ENCODE results near the gene SLC15A2. TPM values are rescaled to one million over a fixed set of nuclear protein-coding genes. Genes with fewer than 3 reads are reported as not detected.

Gene SLC15A2
- total RNA-seq, 2 experiments from 2014 or later = 2.2 TPM

DNA sequence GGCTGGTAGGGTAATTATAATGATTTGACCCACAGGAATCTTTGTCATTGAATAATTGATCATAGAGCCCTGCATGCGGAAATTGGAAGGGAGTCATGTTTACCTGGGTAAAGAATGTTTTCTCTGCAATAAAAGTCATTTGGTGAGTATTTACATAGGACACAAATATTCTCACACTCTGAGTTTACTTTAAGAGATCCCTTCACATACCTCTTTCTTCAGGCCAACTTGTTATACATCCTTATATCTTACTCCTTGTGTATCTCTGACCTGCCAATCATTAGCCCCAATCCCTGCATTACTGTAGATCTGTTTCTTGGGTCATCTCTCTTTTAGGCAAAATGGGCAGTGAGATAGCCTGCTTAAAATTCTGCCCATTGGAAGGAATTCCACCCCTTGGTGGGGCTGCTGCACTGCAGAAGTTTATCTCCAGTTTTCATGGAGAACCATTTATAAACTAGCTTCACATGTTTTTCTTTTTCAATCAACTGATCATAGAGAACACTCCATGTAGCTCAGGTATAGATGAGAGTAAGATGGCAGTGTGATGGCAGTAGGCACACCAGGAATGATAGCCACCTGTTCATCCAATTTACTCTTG is 81.6 kb downstream of the SLC15A2 start:
- DNase-seq = no peak
- ChIA-PET POLR2A (no interaction called here), CTCF (interaction anchor here (0.7 to 1.3 kb wide), 2 partner anchors 26 to 54 kb away, joined by 3 read pairs; no protein-coding TSS in a partner anchor)
- no peak overlapping the region for H3K27ac Mint-ChIP-seq
- H3K27me3 Mint-ChIP-seq = no peaks in the 10 kb centered on the region
- no peak overlapping the region for H3K4me3 Mint-ChIP-seq
- H3K9me3 Mint-ChIP-seq = peaks cover 8% of the 10 kb centered on the region
- H3K36me3 Mint-ChIP-seq (ENCODE audit: low read depth) = no peaks in the 10 kb centered on the region
- H3K4me1 Mint-ChIP-seq = peaks cover 5% of the 10 kb centered on the region

- H3K36me3 Mint-ChIP-seq (ENCODE audit: low read depth) = no peaks in the 10 kb centered on the region
- no peaks in the 10 kb centered on the region for H3K27me3 Mint-ChIP-seq
- DNase-seq = no peak
- ChIA-PET POLR2A (no interaction called here), CTCF (interaction anchor here (1.3 kb wide), 1 partner anchor 53 kb away, joined by 3 read pairs; no protein-coding TSS in a partner anchor)
- no peak overlapping the region for H3K4me3 Mint-ChIP-seq
- no peak overlapping the region for H3K27ac Mint-ChIP-seq
- peaks cover 12% of the 10 kb centered on the region for H3K4me1 Mint-ChIP-seq
- H3K9me3 Mint-ChIP-seq = peaks cover 8% of the 10 kb centered on the region
Observed at GRCh38 chr3:121976727-121977126, 82.5 kb downstream of the SLC15A2 start.

GRCh38 chr3:121979246-121979645 is 85.0 kb downstream of the SLC15A2 start:
- Mint-ChIP-seq H3K4me1 (peaks cover 12% of the 10 kb centered on the region), H3K27ac (no peak overlapping the region), H3K27me3 (peaks cover 8% of the 10 kb centered on the region), H3K36me3 (ENCODE audit: low read depth) (peaks cover 8% of the 10 kb centered on the region), H3K4me3 (no peak overlapping the region), H3K9me3 (peaks cover 22% of the 10 kb centered on the region)
- CTCF ChIA-PET = no interaction called here
- POLR2A ChIA-PET = no interaction called here
- DNase-seq = no peak

DNA sequence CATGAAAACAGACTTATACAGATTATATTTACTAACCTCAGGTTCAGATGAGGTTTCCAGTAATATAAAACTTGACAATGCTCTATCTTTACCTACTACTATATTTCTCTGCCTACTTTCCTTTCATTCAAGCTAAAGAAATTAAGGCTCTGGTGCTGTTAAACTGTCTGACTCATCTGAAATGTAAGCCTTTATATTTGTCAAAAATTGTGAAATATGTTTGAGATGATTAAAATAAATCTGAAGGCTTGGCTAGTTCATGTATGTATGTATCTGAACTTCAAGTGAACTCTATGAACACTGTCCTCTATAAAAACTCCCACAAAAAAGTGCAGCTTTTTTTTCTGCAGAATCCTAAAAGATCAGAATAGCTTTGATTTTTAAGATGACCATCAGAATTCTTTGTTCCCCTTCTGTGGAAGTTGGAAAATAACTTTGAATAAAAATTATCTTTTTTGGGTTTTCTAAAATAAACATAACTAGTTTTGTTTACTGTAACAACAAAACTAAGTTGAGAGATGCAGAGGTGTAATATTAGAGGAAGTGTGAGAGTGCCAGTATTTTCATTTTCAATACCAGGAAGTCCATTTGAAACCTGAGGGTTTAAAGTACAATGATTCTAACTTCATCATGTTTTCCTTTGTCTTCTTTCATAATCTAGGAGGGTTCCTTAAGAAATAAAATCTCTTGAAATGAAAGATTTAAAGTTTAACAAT is 85.7 kb downstream of the SLC15A2 start:
- ChIA-PET POLR2A (no interaction called here), CTCF (no interaction called here)
- Mint-ChIP-seq H3K27ac (no peak overlapping the region), H3K9me3 (peaks cover 24% of the 10 kb centered on the region), H3K27me3 (peaks cover 8% of the 10 kb centered on the region), H3K4me3 (no peak overlapping the region), H3K4me1 (peaks cover 12% of the 10 kb centered on the region), H3K36me3 (ENCODE audit: low read depth) (peaks cover 8% of the 10 kb centered on the region)
- no peak for DNase-seq

DNA sequence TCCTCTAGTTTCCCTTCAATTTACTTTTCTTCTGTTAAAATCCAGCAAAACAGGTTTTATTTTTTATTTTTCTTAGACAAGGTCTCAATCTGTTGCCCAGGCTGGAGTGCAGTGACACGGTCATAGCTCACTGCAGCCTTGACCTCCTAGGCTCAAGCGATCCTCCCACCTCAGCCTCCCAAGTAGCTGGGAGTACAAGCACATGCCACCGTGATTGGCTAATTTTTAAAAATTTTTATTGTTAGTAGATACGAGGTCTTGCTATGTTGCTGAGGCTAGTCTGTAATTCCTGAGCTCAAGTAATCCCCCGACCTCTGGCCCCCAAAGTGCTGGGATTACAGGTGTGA is 86.2 kb downstream of the SLC15A2 start:
- no peak for DNase-seq
- ChIA-PET CTCF (no interaction called here), POLR2A (no interaction called here)
- peaks cover 12% of the 10 kb centered on the region for H3K4me1 Mint-ChIP-seq
- peaks cover 28% of the 10 kb centered on the region for H3K9me3 Mint-ChIP-seq
- peaks cover 11% of the 10 kb centered on the region for H3K36me3 Mint-ChIP-seq (ENCODE audit: low read depth)
- no peak overlapping the region for H3K27ac Mint-ChIP-seq
- H3K27me3 Mint-ChIP-seq = peaks cover 11% of the 10 kb centered on the region
- H3K4me3 Mint-ChIP-seq = no peak overlapping the region

- ChIA-PET CTCF (no interaction called here), POLR2A (no interaction called here)
- Mint-ChIP-seq H3K27me3 (peaks cover 11% of the 10 kb centered on the region), H3K4me1 (peaks cover 12% of the 10 kb centered on the region), H3K36me3 (ENCODE audit: low read depth) (peaks cover 11% of the 10 kb centered on the region), H3K27ac (no peak overlapping the region), H3K9me3 (peaks cover 28% of the 10 kb centered on the region), H3K4me3 (no peak overlapping the region)
- no peak for DNase-seq
Observed at GRCh38 chr3:121981473-121981872, 87.3 kb downstream of the SLC15A2 start.

- peaks cover 11% of the 10 kb centered on the region for H3K36me3 Mint-ChIP-seq (ENCODE audit: low read depth)
- no peak overlapping the region for H3K27ac Mint-ChIP-seq
- peaks cover 20% of the 10 kb centered on the region for H3K9me3 Mint-ChIP-seq
- no peak for DNase-seq
- H3K4me1 Mint-ChIP-seq = peaks cover 16% of the 10 kb centered on the region
- H3K27me3 Mint-ChIP-seq = peaks cover 13% of the 10 kb centered on the region
- POLR2A ChIA-PET = no interaction called here
- no peak overlapping the region for H3K4me3 Mint-ChIP-seq
- CTCF ChIA-PET = interaction anchor here (0.6 to 0.8 kb wide), 2 partner anchors 9 to 16 kb away, joined by 3 read pairs; no protein-coding TSS in a partner anchor
Observed at GRCh38 chr3:121985846-121986245, 91.6 kb downstream of the SLC15A2 start.

DNA sequence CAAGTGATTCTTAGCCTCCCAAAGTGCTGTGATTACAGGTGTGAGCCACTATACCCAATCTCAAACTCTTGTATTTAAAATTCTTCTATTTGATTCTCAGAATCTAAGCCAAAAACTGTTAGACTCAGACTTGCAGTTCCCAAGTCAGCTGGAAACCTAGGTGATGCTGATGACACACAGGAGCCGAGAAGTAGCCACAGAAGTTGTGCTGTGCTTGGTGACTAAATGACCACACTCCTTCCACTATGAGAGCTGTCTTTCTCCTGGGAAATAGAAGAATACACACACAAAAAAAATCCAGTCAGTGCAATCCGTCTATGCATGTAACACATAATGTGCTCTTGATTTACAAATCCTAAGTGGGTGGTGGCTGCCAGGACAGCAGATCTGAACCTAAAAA is 93.9 kb downstream of the SLC15A2 start:
- H3K4me3 Mint-ChIP-seq = no peak overlapping the region
- POLR2A ChIA-PET = no interaction called here
- CTCF ChIA-PET = no interaction called here

DNA sequence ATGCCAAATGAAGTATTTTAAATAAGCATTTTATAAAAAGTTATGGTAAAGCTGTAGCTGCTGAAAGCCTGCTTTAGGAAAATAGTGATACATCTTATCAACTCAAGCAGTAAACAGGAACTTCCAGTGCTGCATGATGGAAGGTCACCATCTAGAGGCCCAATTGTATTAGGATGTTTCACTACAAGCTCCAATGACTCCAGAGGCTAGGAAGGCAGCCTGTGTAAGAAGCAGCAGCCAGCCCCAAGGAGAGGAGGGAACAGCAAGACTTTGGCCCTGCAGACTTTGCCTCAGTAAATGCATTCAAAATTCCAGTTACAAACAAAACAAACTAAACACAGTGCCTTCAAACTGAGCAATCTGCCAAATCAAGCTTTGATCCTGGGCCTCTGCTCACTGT is 95.7 kb downstream of the SLC15A2 start:
- ChIA-PET CTCF (interaction anchor here (0.9 to 1.5 kb wide), 3 partner anchors 12 to 260 kb away, joined by 3 to 4 read pairs (median 3); no protein-coding TSS in a partner anchor), POLR2A (no interaction called here)
- Mint-ChIP-seq H3K4me3 (no peak overlapping the region), H3K4me1 (peaks cover 9% of the 10 kb centered on the region), H3K27me3 (peaks cover 5% of the 10 kb centered on the region), H3K9me3 (peaks cover 4% of the 10 kb centered on the region), H3K27ac (no peak overlapping the region), H3K36me3 (ENCODE audit: low read depth) (peaks cover 3% of the 10 kb centered on the region)
- no peak for DNase-seq

More for the DNA sequence above, 93.9 kb downstream of the SLC15A2 start:
- Mint-ChIP-seq H3K4me1 (peaks cover 9% of the 10 kb centered on the region), H3K27me3 (peaks cover 13% of the 10 kb centered on the region), H3K27ac (no peak overlapping the region), H3K36me3 (ENCODE audit: low read depth) (peaks cover 8% of the 10 kb centered on the region), H3K9me3 (peaks cover 16% of the 10 kb centered on the region)
- DNase-seq = no peak

DNA sequence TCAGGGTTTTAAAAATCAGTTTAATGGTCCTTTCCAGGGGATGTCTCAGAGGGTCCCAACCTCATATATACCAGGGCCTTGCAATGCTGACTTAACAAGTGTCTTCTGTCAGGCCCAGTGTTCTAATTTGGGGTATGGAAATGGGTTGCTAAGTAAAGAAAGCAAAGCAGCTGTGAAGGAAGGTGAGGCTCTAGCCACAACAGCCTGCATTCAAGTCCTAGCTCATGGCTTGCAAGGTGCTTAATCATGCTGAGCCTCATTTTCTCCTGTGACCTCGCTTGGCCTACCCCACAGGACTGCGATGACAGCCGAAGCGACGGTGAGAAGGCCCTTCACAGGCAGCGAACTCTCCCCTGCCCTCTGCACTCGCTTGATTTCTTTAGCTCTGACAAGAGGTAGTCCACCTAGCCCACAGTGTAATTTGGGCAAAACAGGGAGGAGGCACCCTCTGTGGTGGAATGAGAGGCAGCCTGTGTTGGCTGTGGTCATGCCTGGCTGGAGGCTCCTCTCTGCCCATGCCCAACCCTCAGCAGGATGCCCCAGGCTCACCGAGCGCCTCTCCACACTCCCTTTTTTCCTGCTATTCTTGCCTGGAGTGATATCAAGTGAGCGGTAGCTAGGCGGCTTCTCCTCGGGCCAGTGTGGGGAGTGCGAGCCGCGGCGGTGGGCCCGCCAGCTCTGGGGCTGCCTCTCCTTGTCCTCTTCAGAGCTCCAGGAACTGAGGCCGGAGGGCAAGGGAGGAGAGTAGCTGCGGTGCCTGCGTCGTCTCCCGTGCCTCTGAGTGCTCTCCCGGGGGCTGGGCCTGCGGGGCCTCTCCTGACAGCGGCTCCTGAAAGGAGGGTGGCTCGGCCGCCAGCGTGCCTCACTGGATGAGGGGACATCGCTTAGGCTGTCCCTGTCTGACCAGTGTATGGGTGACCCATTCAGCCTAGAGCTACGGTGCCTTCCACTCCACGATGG is 98.7 kb downstream of the SLC15A2 start:
- no peaks in the 10 kb centered on the region for H3K36me3 Mint-ChIP-seq (ENCODE audit: low read depth)
- no peak for DNase-seq
- CTCF ChIA-PET = interaction anchor here (1.3 to 1.5 kb wide), 2 partner anchors 10 to 83 kb away, joined by 3 to 4 read pairs; no protein-coding TSS in a partner anchor
- POLR2A ChIA-PET = no interaction called here
- no peak overlapping the region for H3K4me3 Mint-ChIP-seq
- no peak overlapping the region for H3K27ac Mint-ChIP-seq
- peaks cover 30% of the 10 kb centered on the region for H3K4me1 Mint-ChIP-seq
- no peaks in the 10 kb centered on the region for H3K9me3 Mint-ChIP-seq
- peaks cover 2% of the 10 kb centered on the region for H3K27me3 Mint-ChIP-seq

Measured in activated CD4-positive, alpha-beta T cell treated with anti-CD3 and anti-CD28 coated beads, Interleukin-2, amount 10 ng/mL, durations not matched to agents 7 days and 5 days (primary cell).